ENCODE results near the gene ANAPC4. TPM values are rescaled to one million over a fixed set of nuclear protein-coding genes. Genes with fewer than 3 reads are reported as not detected.
A peak's percentile ranks its signal among the peaks of the same experiment; 100 is the strongest.

ANAPC4 gene
- total and polyA plus RNA-seq, 2 of the 8 experiments (the other 6 are each of a cell fraction or from before 2014, with no cell fraction given): 8.7 to 31.6 TPM

DNA sequence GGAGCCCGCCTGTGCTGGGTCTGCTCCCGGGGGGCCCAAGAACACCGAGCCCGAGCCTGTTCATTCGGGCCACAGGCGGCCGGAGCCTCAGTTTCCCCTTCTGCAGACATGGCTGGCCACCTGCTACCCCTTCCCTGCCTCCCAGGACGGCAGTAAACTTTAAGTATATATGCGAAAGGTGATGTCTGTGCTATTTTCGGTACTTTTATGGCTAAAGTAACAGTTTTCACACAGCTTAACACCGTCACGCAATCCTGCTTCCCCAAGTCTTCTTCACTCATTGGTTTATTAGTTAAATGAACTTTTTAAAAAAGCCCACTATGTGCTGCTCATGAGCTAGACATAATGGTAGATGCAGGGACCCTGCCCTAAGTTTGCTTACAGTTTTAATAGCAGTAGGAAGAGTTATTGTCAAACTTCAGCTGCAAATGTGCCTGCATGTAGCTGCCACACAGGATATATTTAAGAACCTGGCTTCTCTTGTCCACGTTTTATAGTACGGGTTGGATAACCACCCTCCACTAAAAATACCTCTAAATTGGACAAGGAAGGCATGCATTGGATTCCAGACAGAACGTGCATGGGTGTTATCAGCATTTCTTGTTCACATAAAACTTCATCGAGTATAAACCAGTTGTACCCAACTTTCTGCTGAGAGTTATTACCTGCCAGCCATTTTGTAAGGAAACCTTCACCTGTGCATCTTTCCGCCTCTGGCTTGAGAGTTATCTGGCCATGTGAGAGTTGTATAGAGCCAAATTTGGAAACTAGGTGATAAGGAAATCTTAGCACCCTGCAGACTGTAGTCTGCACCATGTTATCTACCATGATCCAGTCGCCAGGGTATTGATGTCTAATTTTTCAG lies 741 bp downstream of the ANAPC4 start:
- peak overlapping the region; percentile 27 for H3K56ac ChIP-seq (replicated peaks; ENCODE audit: insufficient read length, low read depth, low read length)
- ChIA-PET POLR2A (ENCODE audit: partially characterized antibody) (interaction anchor here (0.6 to 1.7 kb wide), 8 partner anchors 10 to 278 kb away, joined by 3 to 9 read pairs (median 4); partner anchors contain the start of genes SLC34A2 and ZCCHC4), CTCF (ENCODE audit: partially characterized antibody) (interaction anchor here (0.6 to 2.4 kb wide), 4 partner anchors 10 to 431 kb away, joined by 3 to 7 read pairs (median 4); no protein-coding TSS in a partner anchor)
- H3K4me3 ChIP-seq (ENCODE audit: extremely low read depth in 1 of 4, insufficient read depth in 2 of 4, low read depth in 3 of 4, low read length in 4 of 4): peak overlapping the region; percentile 79 to 85 (median 83)
- 22% methylated on average over 17 of the region's 18 CpGs; no CpG with 5 or more reads in 1 of the 2 experiments for WGBS, 2 experiments (ENCODE audit: extremely low coverage in 1 of 2, insufficient coverage in 1 of 2, insufficient read length in 1 of 2, insufficient replicate concordance in 2 of 2, low coverage in 1 of 2, low lambda C conversion rate in 2 of 2, missing lambda C conversion rate in 1 of 2)
- peak overlapping the region; percentile 53 for H4K5ac ChIP-seq (ENCODE audit: insufficient read length, low read depth, low read length)
- H3K9ac ChIP-seq (replicated peaks in 1 of 4; ENCODE audit: extremely low read depth in 1 of 4, low read depth in 3 of 4, low read length in 3 of 4): peak overlapping the region; percentile 64 to 80 (median 73)
- DNase-seq (ENCODE audit: low read depth in 1 of 2, low spot score in 2 of 2): no peak
- H2BK120ac ChIP-seq (replicated peaks; ENCODE audit: low read depth, low read length): no peak overlapping the region
- H2BK5ac ChIP-seq (ENCODE audit: low read depth, low read length): 0 out of 2 replicates have a peak overlapping the region, but pooled peaks have one; percentile 32
- H4K8ac ChIP-seq (ENCODE audit: extremely low read depth, insufficient read depth, low read length): peak overlapping the region; percentile 69
- H2BK20ac ChIP-seq (ENCODE audit: low read length): no peak overlapping the region
- no peak overlapping the region for H3K14ac ChIP-seq (ENCODE audit: insufficient read length)
- H3K36me3 ChIP-seq (ENCODE audit: control insufficient read depth in 2 of 4, insufficient read depth in 4 of 4, low read length in 3 of 4): peaks cover 5 to 24% (median 9%) of the 10 kb centered on the region in 4 experiments
- H3K23ac ChIP-seq (ENCODE audit: insufficient read length): no peak overlapping the region
- no peak overlapping the region for H2AK5ac ChIP-seq (ENCODE audit: low read depth, low read length)
- H3K4me1 ChIP-seq (replicated peaks in 1 of 4; ENCODE audit: control insufficient read depth in 3 of 4, insufficient read depth in 4 of 4, low read length in 3 of 4): no peaks in the 10 kb centered on the region; a peak in 1 of 7 replicates
- no peak for FAIRE-seq
- TF ChIP-seq YY1 (IDR thresholded peaks at IDR 0.05; ENCODE audit: low read depth, low read length): peak; percentile 79
- TF ChIP-seq USF2 (IDR thresholded peaks at IDR 0.05; ENCODE audit: low read length): no peak
- no peak for TF ChIP-seq ASH2L (IDR thresholded peaks at IDR 0.05; ENCODE audit: low read length)
- H2BK12ac ChIP-seq (ENCODE audit: low read depth, low read length): no peak overlapping the region
- no peaks in the 10 kb centered on the region; the same call in 1 of the 2 replicates for H3K23me2 ChIP-seq (ENCODE audit: low read depth, low read length)
- H3K9me3 ChIP-seq (ENCODE audit: insufficient read depth in 2 of 2, low read depth in 1 of 2, low read length in 1 of 2): no peaks in the 10 kb centered on the region
- peak overlapping the region; percentile 22 for H4K91ac ChIP-seq (replicated peaks; ENCODE audit: insufficient read length, low read length)
- H3K18ac ChIP-seq (ENCODE audit: extremely low read depth, low read length): no peak overlapping the region
- H3K4me2 ChIP-seq (ENCODE audit: insufficient read depth in 1 of 2, low read depth in 2 of 2, low read length in 2 of 2): peak overlapping the region; percentile 75 to 87
- H4K20me1 ChIP-seq (replicated peaks in 1 of 2; ENCODE audit: control insufficient read depth in 1 of 2, insufficient read depth in 2 of 2, low read length in 2 of 2): no peaks in the 10 kb centered on the region
- H3K4ac ChIP-seq (replicated peaks; ENCODE audit: insufficient read length, low read depth, low read length): no peak overlapping the region
- H3K27ac ChIP-seq (ENCODE audit: low read depth, low read length): peak overlapping the region; percentile 67
- peaks cover 14 to 27% of the 10 kb centered on the region in 2 experiments for H3K79me2 ChIP-seq (ENCODE audit: control insufficient read depth in 1 of 2, insufficient read depth in 2 of 2, low read length in 2 of 2)
- H2BK15ac ChIP-seq (ENCODE audit: low read length): no peak overlapping the region
- no peaks in the 10 kb centered on the region for H3K27me3 ChIP-seq (replicated peaks in 1 of 4; ENCODE audit: control insufficient read depth in 3 of 4, extremely low read depth in 1 of 4, insufficient read depth in 3 of 4, low read length in 3 of 4)
- H3K79me1 ChIP-seq (ENCODE audit: low read depth, low read length): peaks cover 8% of the 10 kb centered on the region
- peak overlapping the region; percentile 55; the same call in 1 of the 2 replicates for H2AFZ ChIP-seq (ENCODE audit: low read length)

Data from H1 (cell line).